GM19463 (cell line): ENCODE data around the gene NKX2-2.
"Not testable (repeated sequence)": the region's sequence is repeated elsewhere in the genome, so short reads cannot be mapped to it uniquely, and the experiment has no call there.

Source experiments
- ATAC-seq: cut with Tn5 transposase; IDR thresholded peaks from one replicate; pipeline ENCODE4 v1.9.1; 2021; ENCODE audit warnings: mild to moderate bottlenecking, moderate library complexity; ENCODE audit not compliant: unreplicated experiment

The NKX2-2 gene

GRCh38 chr20:21509597-21510371 is 4.1 kb downstream of the NKX2-2 start:
- no peak for ATAC-seq

DNA sequence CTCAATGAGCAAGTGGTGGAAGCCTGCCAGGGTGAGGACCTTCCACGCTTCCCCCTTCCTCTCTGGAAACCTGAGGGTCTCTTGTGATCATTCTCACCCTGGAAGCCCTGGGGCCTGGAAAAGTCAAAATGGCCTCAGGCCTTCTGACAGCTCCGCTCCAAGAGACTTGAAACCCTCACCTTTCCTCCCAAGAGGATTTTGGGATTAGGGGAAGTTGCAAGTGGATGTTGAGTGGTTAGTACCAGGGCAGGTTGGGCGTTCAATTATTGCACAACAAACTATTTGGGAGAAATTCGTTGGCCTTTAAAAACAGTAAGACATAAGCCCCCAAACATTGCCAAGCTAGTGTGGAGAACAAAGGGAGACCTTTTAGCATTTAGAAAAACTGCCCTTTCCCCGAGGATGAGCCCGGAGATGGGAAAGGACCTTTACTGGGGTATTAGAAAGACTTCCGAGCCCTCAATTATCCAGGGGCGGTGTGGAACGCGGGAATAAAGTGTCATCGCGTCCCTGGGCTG is 4.7 kb downstream of the NKX2-2 start:
- ATAC-seq, result no peak

DNA sequence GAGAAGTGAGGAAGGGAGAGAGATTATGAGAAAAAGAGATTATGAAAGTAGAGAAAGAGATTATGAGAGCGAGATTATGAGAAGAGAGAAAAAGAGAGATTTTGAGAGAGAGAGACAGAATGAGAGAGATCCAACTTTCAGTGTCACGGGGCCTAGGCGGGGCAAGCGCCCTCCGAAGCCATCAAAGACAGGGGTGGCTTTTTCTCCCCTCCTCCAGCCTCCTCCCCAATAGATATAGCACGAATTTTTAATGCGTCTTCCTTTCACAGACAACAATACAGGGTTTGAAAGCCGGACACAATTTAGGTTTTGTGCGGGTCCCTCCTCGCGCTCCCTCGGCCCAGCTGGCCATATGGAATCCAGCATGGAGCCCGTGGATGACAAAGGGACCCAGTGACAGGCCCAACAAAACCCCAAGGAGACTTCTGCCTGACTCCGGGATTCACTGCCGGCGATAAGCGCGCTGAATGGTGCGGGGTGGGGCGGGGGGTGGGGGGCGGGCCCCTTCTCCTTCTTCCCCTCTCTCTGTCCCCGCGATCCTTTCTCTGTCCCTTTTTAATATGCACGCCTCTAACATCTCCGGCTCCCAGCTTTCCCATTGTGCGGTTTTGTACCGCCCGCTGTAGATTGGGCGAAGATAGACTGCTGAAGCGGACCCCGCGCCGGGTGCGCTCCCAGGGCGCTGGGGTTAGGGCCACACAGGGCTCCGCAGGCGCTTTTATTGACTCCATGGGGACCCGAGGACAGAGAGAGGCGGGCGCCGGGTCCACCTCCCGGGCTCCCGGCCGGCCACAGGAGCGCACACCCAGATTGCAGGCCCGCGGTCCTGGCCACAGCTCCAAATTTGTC is 5.4 kb downstream of the NKX2-2 start:
- no peak for ATAC-seq

GRCh38 chr20:21507400-21508229 is 6.2 kb downstream of the NKX2-2 start:
- no peak for ATAC-seq

- ATAC-seq, result peak; percentile 42
Observed at GRCh38 chr20:21505810-21506530, 7.9 kb downstream of the NKX2-2 start.

DNA sequence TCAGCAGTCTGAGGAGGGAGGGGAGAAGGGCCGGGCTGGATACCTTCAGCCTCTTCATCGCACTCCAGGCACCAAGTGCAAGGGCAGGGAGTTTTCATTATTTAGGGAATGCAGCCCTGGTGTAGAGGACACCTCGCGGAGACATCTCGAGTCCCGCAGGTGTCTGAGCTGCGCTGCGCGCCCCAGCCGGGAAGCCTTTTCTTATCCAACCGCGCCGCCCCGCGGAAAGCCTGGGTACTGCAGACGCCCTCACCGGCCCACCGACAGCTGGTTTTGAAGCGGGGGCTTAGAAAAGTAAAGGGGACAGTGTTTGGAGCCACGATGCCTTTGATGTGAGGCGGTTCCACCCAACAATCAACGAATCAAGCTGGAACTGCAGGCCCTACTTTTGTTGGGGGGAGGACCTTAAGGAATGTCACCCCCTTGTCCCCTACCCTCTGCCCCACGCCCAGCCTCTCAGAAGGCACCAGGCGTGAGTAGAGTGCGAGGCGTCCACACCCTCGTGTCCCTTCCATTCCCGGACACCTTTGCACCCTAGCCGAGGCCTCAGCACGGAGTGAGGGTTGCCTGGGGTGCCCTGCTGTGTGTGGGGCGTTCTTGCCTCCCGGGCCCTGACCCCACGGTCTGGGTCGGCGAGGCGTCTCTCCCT is 8.6 kb downstream of the NKX2-2 start:
- ATAC-seq, result no peak

- ATAC-seq, result no peak
Observed at GRCh38 chr20:21504323-21504722, 9.5 kb downstream of the NKX2-2 start.

DNA sequence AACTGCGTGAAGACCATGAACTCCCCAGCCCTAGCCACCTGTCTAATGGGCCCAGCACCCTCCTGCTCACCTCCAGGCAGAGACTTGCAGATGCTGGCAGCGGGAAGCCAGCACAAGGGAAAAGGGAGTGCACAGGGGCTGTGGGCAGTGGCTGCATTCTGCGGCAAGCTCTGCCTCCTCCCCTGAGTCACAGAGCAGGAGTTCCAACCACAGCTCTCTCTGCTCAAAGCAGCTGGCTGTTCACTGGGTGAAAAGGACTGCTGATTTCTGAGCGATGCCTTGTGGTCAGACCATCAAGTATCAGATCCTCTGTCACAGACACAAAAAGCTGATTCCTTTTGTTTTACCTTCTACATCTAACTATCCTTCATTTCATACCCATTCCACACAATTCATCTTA is 10.5 kb downstream of the NKX2-2 start:
- peak; percentile 88 for ATAC-seq

- ATAC-seq, result no peak
Observed at GRCh38 chr20:21501184-21501583, 12.7 kb downstream of the NKX2-2 start.

DNA sequence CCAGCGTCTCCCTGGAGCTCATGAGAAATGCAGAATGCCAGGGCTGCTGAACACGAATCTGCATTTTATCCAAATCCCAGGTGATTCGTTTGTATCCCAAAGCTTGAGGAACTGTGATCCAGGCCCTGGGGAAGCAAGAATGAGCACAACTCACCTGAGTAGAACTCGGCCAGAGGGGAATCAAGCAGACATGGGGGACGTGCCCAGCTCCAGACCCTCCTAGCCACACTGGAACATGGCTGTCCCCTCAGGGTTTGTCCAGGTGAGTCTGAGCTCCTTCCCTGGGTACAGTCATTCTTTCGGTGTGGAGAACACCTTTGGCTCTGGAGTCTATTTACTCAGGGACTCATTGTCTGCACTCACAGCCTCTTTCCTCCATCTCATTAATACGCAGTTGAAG is 13.3 kb downstream of the NKX2-2 start:
- no peak for ATAC-seq

DNA sequence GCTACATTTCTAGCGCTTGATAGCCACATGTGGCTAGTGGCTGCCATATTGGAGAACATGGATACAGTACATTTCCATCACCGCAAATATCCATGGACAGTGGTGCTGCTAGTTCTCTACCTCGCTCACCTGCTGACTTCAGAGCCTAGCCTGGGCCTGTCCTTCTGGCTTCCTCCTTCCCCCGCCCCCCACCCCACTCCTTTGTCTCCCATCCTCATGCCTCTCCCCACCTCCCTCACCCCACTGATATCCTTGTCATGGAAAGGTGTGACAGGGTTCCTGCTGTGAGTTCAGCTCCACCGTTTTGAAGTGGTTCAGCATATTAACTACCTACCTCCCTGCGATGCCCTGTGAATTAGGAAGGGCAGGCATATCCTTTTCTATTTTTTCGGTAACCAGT is 14.2 kb downstream of the NKX2-2 start:
- ATAC-seq, result no peak

- ATAC-seq, result no peak
Observed at GRCh38 chr20:21498635-21499034, 15.2 kb downstream of the NKX2-2 start.

- no peak for ATAC-seq
Observed at GRCh38 chr20:21498195-21498594, 15.7 kb downstream of the NKX2-2 start.

- no peak for ATAC-seq
Observed at GRCh38 chr20:21496452-21496851, 17.4 kb downstream of the NKX2-2 start.

- ATAC-seq, result no peak
Observed at GRCh38 chr20:21493049-21493448, 20.8 kb downstream of the NKX2-2 start.

DNA sequence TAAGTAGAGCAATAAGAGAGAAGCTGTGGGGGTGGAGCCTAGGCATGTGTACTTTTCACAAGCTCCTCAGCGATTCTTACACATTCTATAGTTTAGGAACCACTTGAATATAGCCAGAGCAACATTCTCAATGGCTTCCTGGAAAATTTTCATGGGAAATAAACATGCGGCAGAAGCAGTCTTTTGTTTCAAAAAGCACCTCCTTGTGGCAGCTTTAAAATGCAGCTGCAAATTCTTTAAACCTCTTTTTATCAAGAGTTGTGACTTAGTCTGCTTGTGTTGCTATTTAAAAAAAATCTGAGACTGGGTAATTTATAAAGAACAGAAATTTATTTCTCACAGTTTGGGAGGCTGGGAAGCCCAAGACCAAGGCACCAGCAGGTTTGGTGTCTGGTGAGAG is 23.8 kb downstream of the NKX2-2 start:
- ATAC-seq, result no peak

DNA sequence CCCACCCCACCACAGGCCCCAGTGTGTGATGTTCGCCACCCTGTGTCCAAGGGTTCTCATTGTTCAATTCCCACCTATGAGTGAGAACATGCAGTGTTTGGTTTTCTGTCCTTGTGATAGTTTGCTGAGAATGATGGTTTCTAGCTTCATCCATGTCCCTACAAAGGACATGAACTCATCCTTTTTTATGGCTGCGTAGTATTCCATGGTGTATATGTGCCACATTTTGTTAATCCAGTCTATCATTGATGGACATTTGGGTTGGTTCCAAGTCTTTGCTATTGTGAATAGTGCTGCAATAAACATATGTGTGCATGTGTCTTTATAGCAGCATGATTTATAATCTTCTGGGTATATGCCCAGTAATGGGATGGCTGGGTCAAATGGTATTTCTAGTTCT is 33.7 kb downstream of the NKX2-2 start:
- not testable (repeated sequence) for ATAC-seq

DNA sequence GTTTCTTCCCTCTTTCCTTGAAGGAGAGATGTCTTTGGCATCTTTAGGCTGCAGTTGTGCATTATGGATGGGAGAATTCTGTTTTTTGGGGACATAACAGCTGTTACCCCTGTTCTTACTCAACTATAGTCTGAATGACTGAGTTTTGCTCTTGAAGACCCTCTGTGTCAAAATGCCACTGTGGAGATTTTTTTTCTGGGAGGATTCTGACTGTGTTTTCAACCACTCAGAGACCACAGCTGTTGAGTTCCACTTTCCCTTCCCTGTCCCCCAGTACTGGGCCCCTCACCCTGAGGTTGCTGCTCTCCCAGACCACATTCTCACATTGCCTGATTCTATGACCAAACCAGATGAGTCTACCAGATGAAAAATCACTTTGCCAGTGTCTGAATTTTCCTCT is 48.1 kb downstream of the NKX2-2 start:
- ATAC-seq, result no peak

DNA sequence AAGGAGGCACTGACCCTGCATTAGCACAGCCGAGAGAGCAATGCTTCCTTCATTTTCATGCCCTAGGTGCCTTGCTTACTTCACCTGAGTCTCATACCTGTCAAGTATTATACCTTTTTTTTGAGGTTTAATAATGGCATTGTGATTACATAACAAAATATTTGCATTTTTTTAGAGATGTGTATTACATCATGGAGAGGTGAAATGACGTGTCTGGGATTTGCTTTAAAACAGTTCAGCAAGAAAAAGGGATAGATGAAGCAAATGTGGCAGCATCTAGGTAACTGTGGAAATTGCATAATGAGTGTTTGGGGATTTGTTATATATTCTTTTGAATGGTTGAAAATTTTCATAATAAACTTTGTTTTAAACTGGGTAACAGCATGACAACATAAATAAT is 48.9 kb downstream of the NKX2-2 start:
- ATAC-seq, result no peak
